ENCODE results near the gene QARS1.

Gene QARS1

GRCh38 chr3:49100046-49100615 lies 4.4 kb downstream of the QARS1 start:
- Histone ChIP-seq H3K4me2 (no peak overlapping the region), H2AFZ (ENCODE audit: low read depth) (no peak overlapping the region), H3K36me3 (ENCODE audit: insufficient read depth) (no peaks in the 10 kb centered on the region), H4K20me1 (ENCODE audit: insufficient read depth) (no peaks in the 10 kb centered on the region), H3K4me3 (IDR thresholded peaks at IDR 0.05; ENCODE audit: insufficient read depth, low read depth, low read length) (no peak overlapping the region), H3K4me1 (ENCODE audit: low read depth, poor library complexity, severe bottlenecking) (no peaks in the 10 kb centered on the region), H3K79me2 (ENCODE audit: insufficient read depth, low read depth) (no peaks in the 10 kb centered on the region), H3K27ac (no peak overlapping the region), H3K9ac (no peak overlapping the region), H3K27me3 (ENCODE audit: insufficient read depth, low read depth) (no peaks in the 10 kb centered on the region)
- no peak for TF ChIP-seq CTCF (conservative IDR thresholded peaks at IDR 0.05; ENCODE audit: low read depth, low read length)

- no peak overlapping the region for H3K4me2 ChIP-seq
- no peak overlapping the region for H3K9ac ChIP-seq
- no peaks in the 10 kb centered on the region for H3K27me3 ChIP-seq (ENCODE audit: insufficient read depth, low read depth)
- no peak overlapping the region for H3K27ac ChIP-seq
- H4K20me1 ChIP-seq (ENCODE audit: insufficient read depth) = no peaks in the 10 kb centered on the region
- H3K4me3 ChIP-seq (IDR thresholded peaks at IDR 0.05; ENCODE audit: insufficient read depth, low read depth, low read length) = no peak overlapping the region
- no peaks in the 10 kb centered on the region for H3K79me2 ChIP-seq (ENCODE audit: insufficient read depth, low read depth)
- no peak overlapping the region for H2AFZ ChIP-seq (ENCODE audit: low read depth)
- H3K36me3 ChIP-seq (ENCODE audit: insufficient read depth) = no peaks in the 10 kb centered on the region
- H3K4me1 ChIP-seq (ENCODE audit: low read depth, poor library complexity, severe bottlenecking) = no peaks in the 10 kb centered on the region
- TF ChIP-seq CTCF (conservative IDR thresholded peaks at IDR 0.05; ENCODE audit: low read depth, low read length) = no peak
Observed at GRCh38 chr3:49098910-49099630, 5.5 kb downstream of the QARS1 start.

- Histone ChIP-seq H3K36me3 (ENCODE audit: insufficient read depth) (no peaks in the 10 kb centered on the region), H3K27ac (no peak overlapping the region), H3K79me2 (ENCODE audit: insufficient read depth, low read depth) (no peaks in the 10 kb centered on the region), H3K9ac (no peak overlapping the region), H3K4me2 (no peak overlapping the region), H4K20me1 (ENCODE audit: insufficient read depth) (no peaks in the 10 kb centered on the region), H2AFZ (ENCODE audit: low read depth) (no peak overlapping the region), H3K4me3 (IDR thresholded peaks at IDR 0.05; ENCODE audit: insufficient read depth, low read depth, low read length) (no peak overlapping the region), H3K4me1 (ENCODE audit: low read depth, poor library complexity, severe bottlenecking) (no peaks in the 10 kb centered on the region), H3K27me3 (ENCODE audit: insufficient read depth, low read depth) (no peaks in the 10 kb centered on the region)
- TF ChIP-seq CTCF (conservative IDR thresholded peaks at IDR 0.05; ENCODE audit: low read depth, low read length) = no peak
Observed at GRCh38 chr3:49098429-49098828, 6.1 kb downstream of the QARS1 start.

GRCh38 chr3:49093853-49094767 lies 10.4 kb downstream of the QARS1 start, which contains the start of gene QRICH1:
TSS of gene QRICH1 (minus strand) at chr3:49094071. CDS start at chr3:49077017, 17,054 bp downstream.
- peaks cover 16% of the 10 kb centered on the region for H3K4me1 ChIP-seq (ENCODE audit: low read depth, poor library complexity, severe bottlenecking)
- peak within 1 kb of the TSS; percentile 62 for H3K4me2 ChIP-seq
- H3K9ac ChIP-seq = peak within 1 kb of the TSS; percentile 77
- H3K27ac ChIP-seq = peak within 1 kb of the TSS; percentile 78
- H3K79me2 ChIP-seq (ENCODE audit: insufficient read depth, low read depth) = peaks cover 41% of the 10 kb centered on the region
- peak within 1 kb of the TSS; percentile 57; the same call in 1 of the 2 replicates for H2AFZ ChIP-seq (ENCODE audit: low read depth)
- peak; percentile 29 for TF ChIP-seq CTCF (conservative IDR thresholded peaks at IDR 0.05; ENCODE audit: low read depth, low read length)
- no peaks in the 10 kb centered on the region for H4K20me1 ChIP-seq (ENCODE audit: insufficient read depth)
- no peak within 1 kb of the TSS for H3K4me3 ChIP-seq (IDR thresholded peaks at IDR 0.05; ENCODE audit: insufficient read depth, low read depth, low read length)
- peaks cover 4% of the 10 kb centered on the region; the same call in 1 of the 2 replicates for H3K36me3 ChIP-seq (ENCODE audit: insufficient read depth)
- no peaks in the 10 kb centered on the region for H3K27me3 ChIP-seq (ENCODE audit: insufficient read depth, low read depth)
